ENCODE results near the gene MRPL32. TPM values are rescaled to one million over a fixed set of nuclear protein-coding genes. Genes with fewer than 3 reads are reported as not detected.

The MRPL32 gene
- total RNA-seq, 6 experiments from 2014 or later = 29.9 to 52.2 (median 43.9) TPM

DNA sequence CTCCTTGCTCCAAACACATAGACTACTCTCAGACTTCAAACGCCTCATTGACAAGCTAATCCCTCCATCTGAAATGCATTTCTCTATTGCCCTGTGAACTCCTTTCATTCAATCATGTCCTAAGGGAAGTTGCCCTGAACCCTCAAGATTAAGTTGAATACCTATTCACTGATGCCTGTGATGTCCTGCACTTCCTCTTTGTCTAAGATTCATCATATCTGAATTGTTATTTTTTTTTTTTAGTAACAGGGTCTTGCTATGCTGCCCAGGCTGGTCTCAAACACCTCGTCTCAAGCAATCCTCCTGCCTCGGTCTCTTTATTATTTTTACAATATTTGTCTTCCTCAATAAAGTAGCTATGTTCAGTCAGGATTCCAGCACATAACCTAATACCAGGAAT lies 3.4 kb upstream of the MRPL32 start:
- H3K4me1 ChIP-seq = peaks cover 0 to 42% (median 15%) of the 10 kb centered on the region in 4 donors
- H3K27ac ChIP-seq = no peak overlapping the region
- H3K36me3 ChIP-seq = peaks cover 0 to 34% (median 11%) of the 10 kb centered on the region in 4 donors
- ATAC-seq (no peak), DNase-seq (no peak)
- TF ChIP-seq POLR2A (IDR thresholded peaks at IDR 0.05) = no peak
- TF ChIP-seq, protein P1, sequence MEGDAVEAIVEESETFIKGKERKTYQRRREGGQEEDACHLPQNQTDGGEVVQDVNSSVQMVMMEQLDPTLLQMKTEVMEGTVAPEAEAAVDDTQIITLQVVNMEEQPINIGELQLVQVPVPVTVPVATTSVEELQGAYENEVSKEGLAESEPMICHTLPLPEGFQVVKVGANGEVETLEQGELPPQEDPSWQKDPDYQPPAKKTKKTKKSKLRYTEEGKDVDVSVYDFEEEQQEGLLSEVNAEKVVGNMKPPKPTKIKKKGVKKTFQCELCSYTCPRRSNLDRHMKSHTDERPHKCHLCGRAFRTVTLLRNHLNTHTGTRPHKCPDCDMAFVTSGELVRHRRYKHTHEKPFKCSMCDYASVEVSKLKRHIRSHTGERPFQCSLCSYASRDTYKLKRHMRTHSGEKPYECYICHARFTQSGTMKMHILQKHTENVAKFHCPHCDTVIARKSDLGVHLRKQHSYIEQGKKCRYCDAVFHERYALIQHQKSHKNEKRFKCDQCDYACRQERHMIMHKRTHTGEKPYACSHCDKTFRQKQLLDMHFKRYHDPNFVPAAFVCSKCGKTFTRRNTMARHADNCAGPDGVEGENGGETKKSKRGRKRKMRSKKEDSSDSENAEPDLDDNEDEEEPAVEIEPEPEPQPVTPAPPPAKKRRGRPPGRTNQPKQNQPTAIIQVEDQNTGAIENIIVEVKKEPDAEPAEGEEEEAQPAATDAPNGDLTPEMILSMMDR (IDR thresholded peaks at IDR 0.05) = no peak
- no peaks in the 10 kb centered on the region for H3K9me3 ChIP-seq
- no peaks in the 10 kb centered on the region for H3K27me3 ChIP-seq
- WGBS (ENCODE audit: insufficient coverage, low coverage, low lambda C conversion rate, missing lambda C conversion rate) = 56% methylated on average over 3 of the region's 3 CpGs
- no peak overlapping the region for H3K4me3 ChIP-seq
- intact Hi-C loops (cut with DNase I) = no loop called here

DNA sequence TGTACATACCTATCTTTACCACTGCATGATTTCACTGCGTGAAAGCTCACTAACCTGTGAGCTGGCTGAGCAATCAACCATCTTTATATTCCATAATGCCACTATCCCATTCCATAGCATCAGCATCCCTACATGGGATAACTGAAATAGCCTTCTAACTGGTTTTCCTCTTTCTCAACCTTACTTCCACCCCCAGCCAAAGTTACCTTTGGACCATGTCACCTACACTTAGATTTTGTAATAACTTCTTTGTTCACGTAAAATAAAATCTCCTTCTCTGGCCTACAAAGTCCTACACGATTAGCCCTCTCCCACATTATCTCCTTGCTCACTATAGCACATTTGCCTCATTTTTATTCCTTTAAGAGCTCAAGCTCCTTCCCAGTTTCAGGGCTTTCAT lies 2.7 kb upstream of the MRPL32 start:
- H3K4me1 ChIP-seq = peaks cover 0 to 44% (median 16%) of the 10 kb centered on the region in 4 donors
- no peaks in the 10 kb centered on the region for H3K9me3 ChIP-seq
- ATAC-seq = no peak
- no peak overlapping the region for H3K4me3 ChIP-seq
- peaks cover 0 to 27% (median 11%) of the 10 kb centered on the region in 4 donors for H3K36me3 ChIP-seq
- 27% methylated on average over 3 of the region's 3 CpGs for WGBS (ENCODE audit: insufficient coverage, low coverage, low lambda C conversion rate, missing lambda C conversion rate)
- DNase-seq = no peak
- peak overlapping the region in 1 of 3 donors; percentile 26 for H3K27ac ChIP-seq
- H3K27me3 ChIP-seq = no peaks in the 10 kb centered on the region
- TF ChIP-seq POLR2A (IDR thresholded peaks at IDR 0.05) = no peak
- TF ChIP-seq, protein P1 (IDR thresholded peaks at IDR 0.05) = no peak
- intact Hi-C loops (cut with DNase I) = no loop called here

DNA sequence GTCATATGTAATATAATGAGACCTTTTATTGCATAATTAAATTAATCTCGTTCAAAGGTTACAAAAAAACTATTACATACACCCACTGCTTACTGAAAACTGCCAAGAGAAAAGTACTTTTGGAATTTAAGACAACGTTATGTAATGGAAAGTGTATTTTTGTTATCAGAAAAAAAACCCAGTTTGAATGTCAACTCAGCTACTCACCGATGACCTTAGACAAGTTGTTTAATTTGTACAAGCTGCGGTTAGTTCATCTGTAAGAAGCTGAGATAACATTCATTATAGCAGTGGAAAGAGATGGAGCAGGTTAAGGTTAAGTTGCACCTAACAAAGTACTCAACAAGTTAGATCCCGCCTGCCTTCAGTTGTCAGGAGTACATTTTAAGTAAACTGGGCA lies 1.3 kb upstream of the MRPL32 start:
- ATAC-seq (peak; percentile 2 to 25 (median 12)), DNase-seq (no peak)
- Histone ChIP-seq H3K4me1 (peaks cover 0 to 44% (median 16%) of the 10 kb centered on the region in 4 donors), H3K4me3 (peak overlapping the region; percentile 83 to 89 (median 83)), H3K27ac (peak overlapping the region; percentile 71 to 89 (median 83)), H3K27me3 (no peaks in the 10 kb centered on the region), H3K9me3 (no peaks in the 10 kb centered on the region), H3K36me3 (peaks cover 0 to 24% (median 11%) of the 10 kb centered on the region in 4 donors)
- TF ChIP-seq POLR2A (IDR thresholded peaks at IDR 0.05) = no peak
- TF ChIP-seq, protein P1 (IDR thresholded peaks at IDR 0.05) = no peak
- intact Hi-C loops (cut with DNase I) = no loop called here
- WGBS (ENCODE audit: insufficient coverage, low coverage, low lambda C conversion rate, missing lambda C conversion rate) = 4% methylated on average over 5 of the region's 5 CpGs

DNA sequence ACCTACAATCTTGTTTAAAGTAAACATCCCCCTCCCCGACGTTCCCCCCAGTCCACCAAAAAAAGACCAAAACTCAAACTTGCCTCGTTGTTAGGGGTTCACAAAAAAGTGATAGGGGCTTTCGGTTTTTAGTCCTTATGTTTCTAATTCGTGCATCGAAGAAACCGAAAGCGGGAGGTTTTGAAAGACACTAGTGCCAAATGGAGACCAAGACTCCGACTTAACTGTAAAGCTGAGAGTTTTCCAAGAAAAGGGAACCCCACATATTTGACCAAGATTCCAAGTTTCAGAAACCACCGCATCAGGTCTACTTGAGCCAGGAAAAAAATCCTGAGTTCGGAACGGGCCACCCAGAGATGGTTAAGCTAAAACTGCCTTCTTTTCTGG lies 736 bp upstream of the MRPL32 start:
- DNase-seq (no peak), ATAC-seq (no peak)
- H3K27ac ChIP-seq = peak overlapping the region; percentile 71 to 89 (median 83)
- TF ChIP-seq, protein P1 (IDR thresholded peaks at IDR 0.05) = no peak
- no peak for TF ChIP-seq POLR2A (IDR thresholded peaks at IDR 0.05)
- peaks cover 0 to 24% (median 13%) of the 10 kb centered on the region in 4 donors for H3K36me3 ChIP-seq
- intact Hi-C loops (cut with DNase I) = no loop called here
- no peaks in the 10 kb centered on the region for H3K27me3 ChIP-seq
- H3K4me3 ChIP-seq = peak overlapping the region; percentile 83 to 89 (median 83)
- H3K9me3 ChIP-seq = no peaks in the 10 kb centered on the region
- under 1% methylated on average over 10 of the region's 12 CpGs for WGBS (ENCODE audit: insufficient coverage, low coverage, low lambda C conversion rate, missing lambda C conversion rate)
- H3K4me1 ChIP-seq = peaks cover 0 to 44% (median 16%) of the 10 kb centered on the region in 4 donors

Data from right lobe of liver (tissue), 6 donors.